ENCODE results near the gene ETAA1. TPM values are rescaled to one million over a fixed set of nuclear protein-coding genes. Genes with fewer than 3 reads are reported as not detected.
A peak's percentile ranks its signal among the peaks of the same experiment; 100 is the strongest.

ETAA1 gene
- total RNA-seq, 1 donor from 2014 or later: 8.6 TPM

DNA sequence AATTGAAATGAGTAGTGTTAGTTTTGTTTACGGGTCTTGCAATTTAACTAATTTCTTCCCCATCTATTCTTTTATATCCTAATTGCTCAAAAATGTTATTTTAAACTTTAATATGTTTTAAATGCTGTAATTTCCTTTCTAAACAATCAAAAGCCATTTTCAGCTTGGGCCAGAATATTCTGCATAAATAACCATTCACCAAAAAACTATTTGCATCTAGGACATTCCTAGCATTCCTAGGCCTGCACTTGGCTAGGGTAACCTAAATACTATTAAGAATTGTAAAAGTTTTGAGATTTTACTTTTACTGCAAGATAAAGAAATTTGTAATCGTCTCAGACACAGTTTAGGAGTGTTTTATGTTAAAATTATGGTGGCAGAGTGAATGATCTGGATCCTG is 7.8 kb upstream of the ETAA1 start:
- FAIRE-seq (peak; percentile 58), DNase-seq (ENCODE audit: low read depth) (peak; percentile 74)
- H3K9me3 Mint-ChIP-seq (ENCODE audit: unreplicated experiment): no peaks in the 10 kb centered on the region
- H3K4me1 ChIP-seq (ENCODE audit: insufficient read depth, low read length): peaks cover 20% of the 10 kb centered on the region
- no peaks in the 10 kb centered on the region for H3K27me3 Mint-ChIP-seq (ENCODE audit: low read depth, unreplicated experiment)
- H3K4me3 ChIP-seq (ENCODE audit: insufficient read depth, low read depth, low read length): no peak overlapping the region
- TF ChIP-seq, protein P1, sequence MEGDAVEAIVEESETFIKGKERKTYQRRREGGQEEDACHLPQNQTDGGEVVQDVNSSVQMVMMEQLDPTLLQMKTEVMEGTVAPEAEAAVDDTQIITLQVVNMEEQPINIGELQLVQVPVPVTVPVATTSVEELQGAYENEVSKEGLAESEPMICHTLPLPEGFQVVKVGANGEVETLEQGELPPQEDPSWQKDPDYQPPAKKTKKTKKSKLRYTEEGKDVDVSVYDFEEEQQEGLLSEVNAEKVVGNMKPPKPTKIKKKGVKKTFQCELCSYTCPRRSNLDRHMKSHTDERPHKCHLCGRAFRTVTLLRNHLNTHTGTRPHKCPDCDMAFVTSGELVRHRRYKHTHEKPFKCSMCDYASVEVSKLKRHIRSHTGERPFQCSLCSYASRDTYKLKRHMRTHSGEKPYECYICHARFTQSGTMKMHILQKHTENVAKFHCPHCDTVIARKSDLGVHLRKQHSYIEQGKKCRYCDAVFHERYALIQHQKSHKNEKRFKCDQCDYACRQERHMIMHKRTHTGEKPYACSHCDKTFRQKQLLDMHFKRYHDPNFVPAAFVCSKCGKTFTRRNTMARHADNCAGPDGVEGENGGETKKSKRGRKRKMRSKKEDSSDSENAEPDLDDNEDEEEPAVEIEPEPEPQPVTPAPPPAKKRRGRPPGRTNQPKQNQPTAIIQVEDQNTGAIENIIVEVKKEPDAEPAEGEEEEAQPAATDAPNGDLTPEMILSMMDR (IDR thresholded peaks at IDR 0.05; ENCODE audit: insufficient read depth, low read depth, low read length): no peak
- TF ChIP-seq EZH2 (IDR thresholded peaks at IDR 0.05; ENCODE audit: insufficient read depth, low read length): no peak
- no peaks in the 10 kb centered on the region for H3K36me3 Mint-ChIP-seq (ENCODE audit: low read depth, unreplicated experiment)
- peak overlapping the region; percentile 34 for H3K9ac ChIP-seq (ENCODE audit: low read length)
- no peak overlapping the region for H3K4me3 Mint-ChIP-seq (ENCODE audit: unreplicated experiment)
- H4K20me1 ChIP-seq (ENCODE audit: insufficient read depth, low read length): no peaks in the 10 kb centered on the region
- no peaks in the 10 kb centered on the region for H3K79me2 ChIP-seq (ENCODE audit: insufficient read depth, low read length)
- no peaks in the 10 kb centered on the region for H3K27me3 ChIP-seq (ENCODE audit: insufficient read depth, low read length)
- peaks cover 19% of the 10 kb centered on the region for H3K4me1 Mint-ChIP-seq (ENCODE audit: low read depth, unreplicated experiment)
- H3K27ac ChIP-seq (ENCODE audit: low read depth, low read length): peak overlapping the region; percentile 70
- no peak overlapping the region for H2AFZ ChIP-seq (ENCODE audit: low read depth, low read length)
- no peaks in the 10 kb centered on the region for H3K36me3 ChIP-seq (ENCODE audit: insufficient read depth, low read length)
- peak overlapping the region; percentile 88 for H3K27ac Mint-ChIP-seq (ENCODE audit: unreplicated experiment)
- H3K9me3 ChIP-seq (ENCODE audit: insufficient read depth, low read depth, low read length): no peaks in the 10 kb centered on the region
- H3K4me2 ChIP-seq (ENCODE audit: low read length): peak overlapping the region; percentile 36

DNA sequence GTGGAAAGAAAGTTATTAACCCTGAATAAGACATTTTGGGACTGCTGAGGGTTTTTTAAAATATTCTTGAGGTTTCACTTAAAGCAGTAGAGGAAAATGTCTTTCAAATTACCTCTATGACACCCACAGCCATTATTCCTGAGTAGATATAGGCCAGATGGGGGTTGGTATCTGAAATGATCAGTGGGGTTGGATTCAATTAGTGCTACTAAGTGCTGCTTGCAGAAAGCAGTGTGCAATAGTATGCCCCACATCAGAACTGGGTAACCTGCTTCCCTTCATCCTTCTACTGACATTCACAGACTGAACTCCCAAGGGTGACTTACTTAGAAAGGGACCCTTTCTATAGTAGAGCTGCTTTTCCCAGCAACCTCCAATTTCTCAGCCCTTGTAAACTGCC is 7.3 kb upstream of the ETAA1 start:
- H3K4me1 Mint-ChIP-seq (ENCODE audit: low read depth, unreplicated experiment): peaks cover 24% of the 10 kb centered on the region
- peak overlapping the region; percentile 70 for H3K27ac ChIP-seq (ENCODE audit: low read depth, low read length)
- H3K4me2 ChIP-seq (ENCODE audit: low read length): peak overlapping the region; percentile 36
- no peaks in the 10 kb centered on the region for H3K9me3 ChIP-seq (ENCODE audit: insufficient read depth, low read depth, low read length)
- no peak overlapping the region for H2AFZ ChIP-seq (ENCODE audit: low read depth, low read length)
- no peaks in the 10 kb centered on the region for H4K20me1 ChIP-seq (ENCODE audit: insufficient read depth, low read length)
- peak overlapping the region; percentile 34 for H3K9ac ChIP-seq (ENCODE audit: low read length)
- no peaks in the 10 kb centered on the region for H3K9me3 Mint-ChIP-seq (ENCODE audit: unreplicated experiment)
- no peaks in the 10 kb centered on the region for H3K36me3 Mint-ChIP-seq (ENCODE audit: low read depth, unreplicated experiment)
- H3K27ac Mint-ChIP-seq (ENCODE audit: unreplicated experiment): peak overlapping the region; percentile 88
- DNase-seq (ENCODE audit: low read depth): no peak
- no peaks in the 10 kb centered on the region for H3K79me2 ChIP-seq (ENCODE audit: insufficient read depth, low read length)
- H3K4me1 ChIP-seq (ENCODE audit: insufficient read depth, low read length): peaks cover 20% of the 10 kb centered on the region
- H3K4me3 ChIP-seq (ENCODE audit: insufficient read depth, low read depth, low read length): no peak overlapping the region
- FAIRE-seq: no peak
- H3K36me3 ChIP-seq (ENCODE audit: insufficient read depth, low read length): no peaks in the 10 kb centered on the region
- no peaks in the 10 kb centered on the region for H3K27me3 Mint-ChIP-seq (ENCODE audit: low read depth, unreplicated experiment)
- H3K27me3 ChIP-seq (ENCODE audit: insufficient read depth, low read length): no peaks in the 10 kb centered on the region
- H3K4me3 Mint-ChIP-seq (ENCODE audit: unreplicated experiment): no peak overlapping the region
- no peak for TF ChIP-seq EZH2 (IDR thresholded peaks at IDR 0.05; ENCODE audit: insufficient read depth, low read length)
- TF ChIP-seq, protein P1 (IDR thresholded peaks at IDR 0.05; ENCODE audit: insufficient read depth, low read depth, low read length): no peak

DNA sequence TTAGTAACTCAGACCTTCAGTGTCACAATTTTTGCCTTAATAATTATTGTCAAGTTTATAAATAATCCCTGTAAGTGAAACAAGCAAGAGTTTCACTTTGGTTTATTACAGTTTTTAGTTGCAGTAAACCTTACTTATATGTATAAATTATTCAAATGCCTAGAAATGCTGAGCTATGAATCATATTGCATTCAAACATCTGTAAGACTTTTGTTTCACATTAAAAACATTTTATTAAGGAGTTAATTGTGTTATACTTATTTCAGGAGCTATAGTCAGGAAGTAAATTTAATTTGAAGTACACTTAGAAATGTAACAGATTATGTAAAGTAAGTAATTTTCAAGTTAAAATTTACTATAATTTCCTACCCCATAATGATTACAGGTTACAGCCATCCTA is 3.9 kb upstream of the ETAA1 start:
- Mint-ChIP-seq H3K27me3 (ENCODE audit: low read depth, unreplicated experiment) (no peaks in the 10 kb centered on the region), H3K4me1 (ENCODE audit: low read depth, unreplicated experiment) (peaks cover 32% of the 10 kb centered on the region), H3K36me3 (ENCODE audit: low read depth, unreplicated experiment) (no peaks in the 10 kb centered on the region), H3K27ac (ENCODE audit: unreplicated experiment) (no peak overlapping the region), H3K9me3 (ENCODE audit: unreplicated experiment) (no peaks in the 10 kb centered on the region), H3K4me3 (ENCODE audit: unreplicated experiment) (no peak overlapping the region)
- Histone ChIP-seq H3K4me3 (ENCODE audit: insufficient read depth, low read depth, low read length) (no peak overlapping the region), H3K36me3 (ENCODE audit: insufficient read depth, low read length) (no peaks in the 10 kb centered on the region), H3K4me2 (ENCODE audit: low read length) (no peak overlapping the region), H3K9me3 (ENCODE audit: insufficient read depth, low read depth, low read length) (no peaks in the 10 kb centered on the region), H2AFZ (ENCODE audit: low read depth, low read length) (peak overlapping the region; percentile 2), H3K27me3 (ENCODE audit: insufficient read depth, low read length) (no peaks in the 10 kb centered on the region), H3K9ac (ENCODE audit: low read length) (no peak overlapping the region), H4K20me1 (ENCODE audit: insufficient read depth, low read length) (no peaks in the 10 kb centered on the region), H3K4me1 (ENCODE audit: insufficient read depth, low read length) (peaks cover 20% of the 10 kb centered on the region), H3K79me2 (ENCODE audit: insufficient read depth, low read length) (peaks cover 11% of the 10 kb centered on the region), H3K27ac (ENCODE audit: low read depth, low read length) (no peak overlapping the region)
- FAIRE-seq: no peak
- no peak for TF ChIP-seq EZH2 (IDR thresholded peaks at IDR 0.05; ENCODE audit: insufficient read depth, low read length)
- TF ChIP-seq, protein P1 (IDR thresholded peaks at IDR 0.05; ENCODE audit: insufficient read depth, low read depth, low read length): no peak
- DNase-seq (ENCODE audit: low read depth): no peak

All from astrocyte (in vitro differentiated cells and primary cell).